GM21360 (cell line): ENCODE data around the gene PPP1R1A.

Experiments
- ATAC-seq: cut with Tn5 transposase; IDR thresholded peaks from one replicate; pipeline ENCODE4 v1.9.1; 2021; ENCODE audit warnings: mild to moderate bottlenecking, moderate library complexity; ENCODE audit not compliant: unreplicated experiment

Gene PPP1R1A, protein sequence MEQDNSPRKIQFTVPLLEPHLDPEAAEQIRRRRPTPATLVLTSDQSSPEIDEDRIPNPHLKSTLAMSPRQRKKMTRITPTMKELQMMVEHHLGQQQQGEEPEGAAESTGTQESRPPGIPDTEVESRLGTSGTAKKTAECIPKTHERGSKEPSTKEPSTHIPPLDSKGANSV

GRCh38 chr12:54588110-54588889 lies at the start of gene PPP1R1A:
TSS of gene PPP1R1A (minus strand) at chr12:54588659. CDS start at chr12:54588488, 171 bp downstream.
- no peak for ATAC-seq

DNA sequence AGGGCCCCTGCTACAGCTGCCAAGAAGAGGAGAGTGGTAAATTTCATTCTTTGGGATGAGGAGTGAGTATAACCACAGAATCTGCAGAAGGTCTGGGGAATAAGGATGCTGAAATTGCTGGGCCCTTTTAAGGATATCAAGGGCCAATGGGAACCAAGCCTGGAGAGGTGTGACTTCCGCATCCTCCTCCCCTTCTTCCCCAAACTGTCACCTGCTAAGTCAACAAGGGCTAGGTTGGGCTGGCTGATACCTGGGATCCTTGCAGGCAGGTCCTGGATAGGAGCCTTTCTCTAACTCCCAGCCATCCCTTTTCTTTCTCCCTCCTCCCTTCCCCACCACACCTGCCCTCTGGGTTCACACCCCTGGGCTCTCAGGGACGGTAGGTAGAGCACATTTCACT lies 46.3 kb upstream of the PPP1R1A start, which contains the start of gene LACRT:
LACRT (minus strand) TSS at position 101 of the 400 bp plus-strand sequence; CDS start at position 47, 54 bp downstream.
- ATAC-seq: no peak

DNA sequence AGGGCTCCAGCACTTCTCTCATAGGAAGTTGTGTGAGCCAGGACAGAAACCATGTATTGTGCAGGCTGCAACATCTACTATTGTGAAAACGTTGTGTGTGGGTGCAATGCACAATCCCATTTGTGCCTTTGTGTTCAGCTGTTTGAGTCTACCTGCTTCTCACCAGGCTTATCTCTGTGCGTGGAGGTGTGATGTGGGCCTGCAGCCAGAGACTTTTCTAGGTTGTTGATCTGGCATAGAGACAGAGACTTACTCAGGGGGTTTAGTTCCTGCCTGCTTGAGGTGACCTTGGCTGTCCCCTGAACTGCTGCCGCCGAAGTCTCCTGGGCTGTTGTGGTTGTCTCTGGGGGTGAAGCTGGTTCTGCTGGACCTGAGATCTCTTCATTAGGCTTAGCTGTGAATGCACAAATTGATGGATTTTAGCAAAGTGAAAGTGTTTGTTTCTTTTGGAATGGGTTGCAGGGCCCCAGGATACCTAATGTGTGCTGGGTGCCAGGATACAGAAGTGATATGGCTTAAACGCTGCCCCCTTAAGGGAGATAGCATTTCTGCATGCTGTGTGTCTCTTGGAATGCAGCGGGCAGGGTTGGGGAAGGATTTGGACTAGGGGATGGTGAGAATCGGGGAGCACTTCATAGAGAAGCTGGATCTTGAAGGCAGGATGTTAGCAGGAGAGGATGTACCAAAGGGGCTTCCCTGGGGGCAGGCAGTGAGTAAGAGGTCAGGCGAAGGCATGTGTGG lies 43.7 kb upstream of the PPP1R1A start:
- ATAC-seq: no peak

DNA sequence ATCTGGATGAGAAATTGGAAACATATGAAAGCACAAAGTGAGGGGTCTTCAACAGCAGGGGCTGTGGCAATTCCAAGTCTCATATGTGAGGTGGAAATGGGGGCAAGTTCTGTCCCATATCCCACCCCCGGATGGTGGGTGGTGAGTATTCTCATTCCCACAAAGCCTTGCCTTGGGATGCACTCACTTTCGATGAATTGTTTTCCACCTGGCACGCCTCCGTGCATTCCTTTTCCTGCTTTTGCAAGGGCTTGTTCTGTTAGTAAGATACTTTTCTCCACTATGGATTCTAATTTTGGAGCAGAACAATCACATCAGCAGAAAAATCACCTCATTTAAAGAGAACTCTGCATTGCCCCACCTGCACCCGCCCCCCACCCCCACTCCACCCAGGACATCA lies 43.1 kb upstream of the PPP1R1A start:
- ATAC-seq: no peak

DNA sequence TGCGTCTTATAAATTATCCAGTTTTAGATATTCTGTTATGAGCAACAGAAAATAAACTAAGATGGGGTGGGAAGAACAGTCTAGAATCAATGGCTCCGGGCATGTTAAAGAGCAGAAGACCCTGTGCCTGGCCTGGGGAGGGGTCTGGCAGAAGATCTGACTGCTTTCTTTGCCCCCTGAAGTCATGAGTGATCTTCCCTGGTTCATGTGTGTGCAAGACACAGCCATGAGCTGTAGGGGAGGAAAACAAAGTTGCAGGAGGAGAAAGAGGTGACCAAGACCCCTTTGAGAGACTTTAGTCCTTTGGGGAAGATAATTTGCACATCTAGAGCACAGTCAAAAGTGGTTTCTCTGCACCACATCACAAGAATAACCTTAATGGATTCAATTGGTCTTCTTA lies 41.5 kb upstream of the PPP1R1A start:
- ATAC-seq: no peak

- ATAC-seq: no peak
Measured at GRCh38 chr12:54628186-54628846, 39.9 kb upstream of the PPP1R1A start.

DNA sequence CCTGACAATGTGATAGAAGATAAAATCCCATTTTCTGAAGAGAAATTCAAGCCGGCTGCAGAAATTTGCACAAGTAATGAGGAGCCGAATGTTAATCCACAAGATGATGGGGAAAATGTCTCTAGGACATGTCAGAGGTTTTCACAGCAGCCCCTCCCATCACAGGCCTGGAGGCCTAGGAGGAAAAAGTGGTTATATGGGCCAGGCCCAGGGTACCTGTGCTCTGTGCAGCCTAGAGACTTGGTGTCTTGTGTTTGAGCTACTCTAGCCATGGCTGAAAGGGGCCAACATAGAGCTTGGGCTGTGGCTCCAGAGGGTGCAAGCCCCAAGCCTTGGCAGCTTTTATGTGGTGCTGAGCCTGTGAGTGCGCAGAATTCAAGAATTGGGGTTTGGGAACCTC lies 38.8 kb upstream of the PPP1R1A start:
- ATAC-seq: no peak

DNA sequence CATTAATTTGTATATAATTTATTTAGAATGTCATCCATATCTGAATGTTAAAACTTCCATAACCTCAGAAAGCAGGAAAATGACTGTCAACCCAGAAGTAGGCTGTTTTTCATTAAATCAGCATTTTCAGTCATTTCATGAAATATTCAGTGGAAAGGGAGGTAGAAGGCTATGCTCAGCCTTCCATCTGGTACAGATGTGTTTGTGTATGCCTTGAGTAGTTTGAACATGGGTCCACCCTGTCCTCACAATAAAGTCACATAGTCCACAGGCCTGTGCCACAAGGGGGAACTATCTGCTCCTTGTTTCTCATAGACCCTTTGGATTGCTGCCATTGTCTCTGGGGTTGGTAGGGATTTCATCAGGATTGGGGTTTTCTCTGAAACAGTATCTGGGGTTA lies 37.1 kb upstream of the PPP1R1A start:
- no peak for ATAC-seq

GRCh38 chr12:54624315-54625279 lies 36.1 kb upstream of the PPP1R1A start:
- ATAC-seq: no peak

GRCh38 chr12:54622463-54623183 lies 34.2 kb upstream of the PPP1R1A start:
- ATAC-seq: no peak

- no peak for ATAC-seq
Measured at GRCh38 chr12:54616933-54617680, 28.6 kb upstream of the PPP1R1A start.

DNA sequence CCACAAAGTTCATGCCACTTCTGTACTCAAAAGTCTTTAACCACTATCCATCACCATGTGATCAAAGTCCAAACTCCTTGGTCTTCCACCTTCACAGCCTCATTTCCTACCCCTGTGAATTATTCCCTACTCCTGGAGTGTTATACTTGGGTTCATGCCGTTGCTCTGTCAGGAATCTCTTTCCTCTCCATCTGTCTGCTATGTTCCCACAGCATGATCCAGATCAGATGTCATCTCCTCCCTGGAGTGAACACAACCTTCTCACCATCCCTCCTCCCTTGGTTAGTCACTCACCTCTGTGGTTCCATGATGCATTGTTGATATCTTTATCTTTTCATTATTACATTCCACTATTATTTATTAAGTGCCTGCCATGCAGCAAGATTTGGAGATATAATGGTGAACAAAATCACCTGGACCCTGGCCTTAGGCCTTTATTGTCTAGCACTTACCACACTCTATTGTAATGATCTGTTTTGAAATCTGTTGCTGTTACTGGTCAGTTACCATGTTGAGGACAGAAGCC lies 23.8 kb upstream of the PPP1R1A start:
- ATAC-seq: no peak

GRCh38 chr12:54611715-54612149 lies 23.3 kb upstream of the PPP1R1A start:
- ATAC-seq: no peak

- ATAC-seq: no peak
Measured at GRCh38 chr12:54608769-54609168, 20.3 kb upstream of the PPP1R1A start.

DNA sequence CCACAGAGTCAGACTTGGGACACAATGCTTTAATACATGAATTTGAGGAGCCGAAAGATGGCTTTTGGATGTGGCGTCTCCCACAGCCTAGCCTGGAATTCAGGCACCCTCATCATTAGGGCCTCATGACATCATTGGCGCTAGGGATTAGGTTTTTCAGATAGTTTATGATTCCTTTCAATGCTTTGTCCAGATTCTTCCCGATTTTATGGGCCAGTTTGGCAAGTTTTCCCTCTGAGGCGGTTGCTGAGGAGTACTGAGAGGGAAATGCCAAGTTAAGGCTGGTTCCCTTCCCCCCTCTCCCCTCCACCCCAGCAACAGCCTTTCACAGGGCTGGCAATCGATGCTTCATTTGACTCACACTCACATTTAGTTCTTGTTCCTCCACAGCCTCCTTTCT lies 19.7 kb upstream of the PPP1R1A start:
- no peak for ATAC-seq

DNA sequence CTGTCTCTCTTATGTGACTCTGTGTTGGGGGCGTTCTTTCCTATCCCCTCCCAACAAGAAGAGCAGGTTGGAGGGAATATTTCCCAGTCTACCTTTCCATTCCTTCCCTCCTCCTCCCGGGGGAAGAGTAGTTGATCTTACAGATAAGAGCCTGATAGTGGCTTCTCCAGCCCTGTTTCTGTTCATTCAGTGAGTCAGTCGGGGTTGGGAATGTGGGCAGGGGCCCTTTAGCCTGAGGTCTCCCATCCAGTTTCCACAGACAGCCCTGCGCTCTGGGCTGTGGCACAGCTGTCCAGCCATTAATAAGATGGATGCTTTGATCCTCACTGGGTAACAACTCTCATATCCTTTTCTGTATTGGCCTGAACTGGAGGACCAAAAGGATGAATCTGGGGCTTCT lies 18.1 kb upstream of the PPP1R1A start:
- ATAC-seq: no peak

DNA sequence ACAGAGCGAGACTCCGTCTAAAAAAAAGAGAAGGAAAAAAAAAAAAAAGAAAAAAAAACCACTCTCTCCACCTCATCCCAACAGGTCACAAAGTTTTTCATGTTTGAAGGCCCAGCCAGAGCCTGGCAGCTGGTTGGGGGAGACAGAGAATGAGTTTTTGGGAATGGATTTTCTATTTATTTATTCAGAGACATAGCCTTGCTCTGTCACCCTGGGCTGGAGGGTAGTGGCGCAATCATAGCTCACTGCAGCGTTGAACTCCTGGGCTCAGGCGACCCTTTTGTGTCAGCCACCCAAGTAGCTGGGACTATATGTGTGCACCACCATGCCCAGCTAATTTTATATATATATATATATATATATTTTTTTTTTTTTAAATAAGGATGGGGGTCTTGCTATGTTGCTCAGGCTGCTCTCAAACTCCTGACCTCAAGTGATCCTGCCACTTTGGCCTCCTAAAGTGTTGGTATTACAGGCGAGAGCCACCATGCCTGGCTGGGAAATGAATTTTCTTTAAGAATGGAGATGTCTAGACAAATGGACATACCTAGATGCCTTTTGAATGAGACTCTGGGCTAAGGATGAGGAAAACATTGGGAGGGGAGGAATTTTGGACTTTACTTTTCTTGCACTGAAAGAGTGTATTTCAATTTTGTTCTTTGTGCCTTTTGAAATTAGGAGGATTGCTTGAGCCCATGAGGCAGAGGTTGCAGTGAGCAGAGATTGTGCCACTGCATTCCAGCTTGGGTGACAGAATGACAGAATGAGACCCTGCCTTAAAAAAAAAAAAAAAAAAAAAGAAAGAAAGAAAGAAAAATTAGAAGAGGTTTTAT lies 16.9 kb upstream of the PPP1R1A start:
- no peak for ATAC-seq

DNA sequence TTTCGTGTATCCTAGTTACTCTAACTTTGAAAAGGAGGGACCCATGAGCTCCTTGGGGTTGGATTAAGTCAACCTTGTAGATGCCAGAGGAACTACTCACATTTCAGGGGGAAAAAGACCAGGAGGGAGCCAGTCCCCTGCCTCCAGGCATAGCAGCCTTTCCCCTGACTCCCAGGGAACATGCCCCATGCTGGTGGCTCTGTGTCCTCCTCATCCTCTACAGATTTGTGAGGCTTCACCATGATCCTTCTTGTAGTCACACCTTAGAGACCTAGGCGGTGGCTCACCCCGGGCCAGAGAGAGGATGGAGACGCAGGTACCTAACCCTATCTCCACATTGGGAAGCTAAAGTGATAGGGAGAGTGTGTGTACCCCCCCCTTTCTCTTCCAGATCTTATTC lies 16.0 kb upstream of the PPP1R1A start:
- no peak for ATAC-seq
